ENCODE data around the gene WNK2.

The WNK2 gene

DNA sequence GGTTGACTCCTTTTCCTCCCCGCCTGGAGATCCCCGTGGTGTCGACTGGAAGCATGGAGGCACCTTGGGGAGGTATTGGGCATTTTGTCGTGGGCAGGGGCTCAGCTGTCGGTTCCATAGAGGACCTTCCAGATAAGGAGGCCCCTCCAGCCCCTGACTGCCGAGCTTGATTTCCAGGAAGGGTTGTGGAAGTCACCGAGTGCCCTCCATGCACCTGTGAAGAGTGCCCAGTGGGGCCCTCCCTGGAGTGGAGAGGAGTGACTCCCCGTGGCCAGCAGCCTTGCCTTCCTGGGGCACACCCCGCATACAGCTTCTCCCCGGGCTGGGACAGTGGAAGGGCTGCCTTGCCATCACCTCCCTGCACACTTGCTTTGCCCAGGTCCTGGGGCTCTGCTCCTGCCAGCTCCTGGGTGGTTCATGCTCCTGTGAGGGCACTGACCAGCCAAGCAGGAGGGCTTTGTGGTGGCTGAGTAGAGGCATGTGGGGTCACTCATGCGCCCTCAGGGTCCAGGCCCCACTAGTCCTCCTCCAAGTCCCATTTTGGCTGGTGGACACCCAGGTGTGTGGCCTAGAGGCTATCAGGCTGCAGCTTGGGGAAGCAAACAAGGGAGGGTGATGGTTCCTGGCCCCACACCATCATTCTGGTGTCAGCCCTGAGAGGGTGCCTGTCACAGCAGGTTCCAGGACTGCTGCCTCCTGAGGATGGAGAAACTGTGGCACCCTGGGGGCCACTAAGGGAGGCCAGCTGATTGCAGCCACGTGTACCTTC is 133.0 kb downstream of the WNK2 start:
- TF ChIP-seq, protein P1, sequence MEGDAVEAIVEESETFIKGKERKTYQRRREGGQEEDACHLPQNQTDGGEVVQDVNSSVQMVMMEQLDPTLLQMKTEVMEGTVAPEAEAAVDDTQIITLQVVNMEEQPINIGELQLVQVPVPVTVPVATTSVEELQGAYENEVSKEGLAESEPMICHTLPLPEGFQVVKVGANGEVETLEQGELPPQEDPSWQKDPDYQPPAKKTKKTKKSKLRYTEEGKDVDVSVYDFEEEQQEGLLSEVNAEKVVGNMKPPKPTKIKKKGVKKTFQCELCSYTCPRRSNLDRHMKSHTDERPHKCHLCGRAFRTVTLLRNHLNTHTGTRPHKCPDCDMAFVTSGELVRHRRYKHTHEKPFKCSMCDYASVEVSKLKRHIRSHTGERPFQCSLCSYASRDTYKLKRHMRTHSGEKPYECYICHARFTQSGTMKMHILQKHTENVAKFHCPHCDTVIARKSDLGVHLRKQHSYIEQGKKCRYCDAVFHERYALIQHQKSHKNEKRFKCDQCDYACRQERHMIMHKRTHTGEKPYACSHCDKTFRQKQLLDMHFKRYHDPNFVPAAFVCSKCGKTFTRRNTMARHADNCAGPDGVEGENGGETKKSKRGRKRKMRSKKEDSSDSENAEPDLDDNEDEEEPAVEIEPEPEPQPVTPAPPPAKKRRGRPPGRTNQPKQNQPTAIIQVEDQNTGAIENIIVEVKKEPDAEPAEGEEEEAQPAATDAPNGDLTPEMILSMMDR (IDR thresholded peaks at IDR 0.05; ENCODE audit: low read depth, low read length) = no peak
- TF ChIP-seq, protein P2, sequence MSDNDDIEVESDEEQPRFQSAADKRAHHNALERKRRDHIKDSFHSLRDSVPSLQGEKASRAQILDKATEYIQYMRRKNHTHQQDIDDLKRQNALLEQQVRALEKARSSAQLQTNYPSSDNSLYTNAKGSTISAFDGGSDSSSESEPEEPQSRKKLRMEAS (IDR thresholded peaks at IDR 0.05; ENCODE audit: low read depth, low read length) = no peak
- TF ChIP-seq POLR2A (IDR thresholded peaks at IDR 0.05; ENCODE audit: extremely low read depth, insufficient read length) = no peak
- no peak for TF ChIP-seq MYC (IDR thresholded peaks at IDR 0.05; ENCODE audit: low read depth, low read length)
- no peak for DNase-seq (ENCODE audit: low read depth)
- no peak overlapping the region for H3K4me3 ChIP-seq (ENCODE audit: low read depth, low read length)

- no peak overlapping the region for H3K4me3 ChIP-seq (ENCODE audit: low read depth, low read length)
These were observed 133.7 kb downstream of the WNK2 start for GRCh38 chr9:93317495-93318094.

GRCh38 chr9:93318480-93318879 is 134.5 kb downstream of the WNK2 start:
- TF ChIP-seq, protein P2 (IDR thresholded peaks at IDR 0.05; ENCODE audit: low read depth, low read length) = no peak
- DNase-seq (ENCODE audit: low read depth) = no peak
- no peak overlapping the region for H3K4me3 ChIP-seq (ENCODE audit: low read depth, low read length)

More at GRCh38 chr9:93317495-93318094, 133.7 kb downstream of the WNK2 start:
- no peak for DNase-seq (ENCODE audit: low read depth)
- no peak for TF ChIP-seq POLR2A (IDR thresholded peaks at IDR 0.05; ENCODE audit: extremely low read depth, insufficient read length)
- TF ChIP-seq, protein P2 (IDR thresholded peaks at IDR 0.05; ENCODE audit: low read depth, low read length) = no peak

DNA sequence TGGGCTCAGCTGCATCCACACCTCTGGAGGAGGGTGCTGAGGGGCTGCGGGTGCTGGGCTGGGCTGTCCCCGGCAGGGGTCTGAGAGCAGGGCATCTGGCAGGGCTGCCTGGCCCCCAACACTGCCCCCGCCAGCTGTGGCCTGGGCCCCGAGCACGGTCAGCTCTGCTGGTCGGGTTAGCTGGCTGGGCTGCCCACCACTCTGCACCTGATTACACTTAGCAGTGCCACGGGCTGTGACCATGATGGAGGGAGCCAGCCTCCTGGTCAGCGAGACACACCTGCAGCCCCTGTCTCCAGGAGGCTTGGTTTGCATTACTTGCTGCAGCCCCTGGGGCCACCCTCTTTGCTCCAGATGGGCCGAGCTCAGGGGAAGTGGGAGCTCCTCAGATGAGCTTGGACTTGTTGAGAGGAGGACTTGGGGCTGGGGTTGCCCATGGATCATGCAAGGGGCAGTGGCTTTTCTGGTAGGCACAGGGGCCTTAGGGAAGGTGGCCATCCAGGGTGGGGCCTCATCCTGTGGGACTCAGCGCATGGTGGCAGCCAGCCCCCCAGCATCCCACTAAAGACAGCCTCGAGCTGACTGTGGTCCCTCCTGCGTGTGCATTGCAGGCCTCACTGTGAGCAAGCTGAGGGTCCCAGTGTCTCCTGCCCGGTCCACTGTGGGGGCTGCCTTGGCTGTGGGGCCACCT is 135.5 kb downstream of the WNK2 start:
- TF ChIP-seq MYC (IDR thresholded peaks at IDR 0.05; ENCODE audit: low read depth, low read length) (no peak), POLR2A (IDR thresholded peaks at IDR 0.05; ENCODE audit: extremely low read depth, insufficient read length) (no peak)
- TF ChIP-seq, protein P2 (IDR thresholded peaks at IDR 0.05; ENCODE audit: low read depth, low read length) = no peak
- TF ChIP-seq, protein P1 (IDR thresholded peaks at IDR 0.05; ENCODE audit: low read depth, low read length) = no peak
- no peak for DNase-seq (ENCODE audit: low read depth)
- H3K4me3 ChIP-seq (ENCODE audit: low read depth, low read length) = no peak overlapping the region

GRCh38 chr9:93319992-93320500 is 136.1 kb downstream of the WNK2 start:
- TF ChIP-seq MYC (IDR thresholded peaks at IDR 0.05; ENCODE audit: low read depth, low read length) = no peak
- no peak for TF ChIP-seq POLR2A (IDR thresholded peaks at IDR 0.05; ENCODE audit: extremely low read depth, insufficient read length)
- TF ChIP-seq, protein P1 (IDR thresholded peaks at IDR 0.05; ENCODE audit: low read depth, low read length) = no peak
- TF ChIP-seq, protein P2 (IDR thresholded peaks at IDR 0.05; ENCODE audit: low read depth, low read length) = no peak
- H3K4me3 ChIP-seq (ENCODE audit: low read depth, low read length) = no peak overlapping the region
- no peak for DNase-seq (ENCODE audit: low read depth)

DNA sequence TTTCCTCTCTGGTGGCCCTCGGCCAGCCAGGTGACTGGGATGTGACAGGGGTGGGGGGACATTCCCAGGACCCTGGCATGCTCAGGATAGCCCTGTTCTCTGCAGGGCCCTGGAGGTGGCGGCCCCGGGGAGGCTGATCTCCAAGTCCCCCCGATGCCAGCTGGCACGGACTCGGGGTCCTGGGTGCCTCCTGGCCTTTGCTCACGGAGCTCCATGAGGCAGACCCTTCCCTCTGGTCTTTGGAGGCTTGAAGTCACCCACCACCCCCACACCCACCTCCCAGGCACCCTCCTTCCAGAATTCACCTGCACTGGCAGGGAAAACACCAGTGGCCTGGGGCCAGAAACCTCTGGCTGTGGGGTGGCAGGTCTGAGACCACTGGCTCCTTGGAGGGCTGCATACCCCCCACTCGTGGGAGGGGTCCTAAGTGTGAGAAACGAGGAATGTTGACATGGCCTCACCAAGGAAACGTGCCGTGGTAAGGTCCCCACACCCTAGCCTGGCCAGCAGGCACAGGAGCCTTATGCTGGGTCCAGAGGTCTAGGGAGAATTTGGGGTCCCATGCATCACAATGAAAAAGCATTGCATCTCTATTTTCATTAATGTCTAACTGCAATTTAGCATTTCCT is 136.8 kb downstream of the WNK2 start:
- no peak for DNase-seq (ENCODE audit: low read depth)
- H3K4me3 ChIP-seq (ENCODE audit: low read depth, low read length) = no peak overlapping the region
- TF ChIP-seq, protein P2 (IDR thresholded peaks at IDR 0.05; ENCODE audit: low read depth, low read length) = no peak
- TF ChIP-seq POLR2A (IDR thresholded peaks at IDR 0.05; ENCODE audit: extremely low read depth, insufficient read length) (no peak), MYC (IDR thresholded peaks at IDR 0.05; ENCODE audit: low read depth, low read length) (no peak)
- TF ChIP-seq, protein P1 (IDR thresholded peaks at IDR 0.05; ENCODE audit: low read depth, low read length) = no peak
